LNCaP clone FGC (cell line): ENCODE measurements around the gene RPTN.

Experiments used
- DNase-seq: peaks from one replicate; pipeline ENCODE4 v3.0.0-alpha.2; 2011; ENCODE audit warnings: low read depth
- H3K4me3 ChIP-seq: 2 replicates; pipeline ENCODE4 v1.5.1; 2011; ENCODE audit warnings: mild to moderate bottlenecking, low read depth, low read length, control low read depth
- TF ChIP-seq, protein P1 (sequence below): IDR thresholded peaks from 2 replicates; pipeline ENCODE4 v1.5.1; 2012; ENCODE audit warnings: mild to moderate bottlenecking; ENCODE audit not compliant: control insufficient read depth, insufficient read depth; ENCODE audit errors: extremely low read depth

Gene RPTN

DNA sequence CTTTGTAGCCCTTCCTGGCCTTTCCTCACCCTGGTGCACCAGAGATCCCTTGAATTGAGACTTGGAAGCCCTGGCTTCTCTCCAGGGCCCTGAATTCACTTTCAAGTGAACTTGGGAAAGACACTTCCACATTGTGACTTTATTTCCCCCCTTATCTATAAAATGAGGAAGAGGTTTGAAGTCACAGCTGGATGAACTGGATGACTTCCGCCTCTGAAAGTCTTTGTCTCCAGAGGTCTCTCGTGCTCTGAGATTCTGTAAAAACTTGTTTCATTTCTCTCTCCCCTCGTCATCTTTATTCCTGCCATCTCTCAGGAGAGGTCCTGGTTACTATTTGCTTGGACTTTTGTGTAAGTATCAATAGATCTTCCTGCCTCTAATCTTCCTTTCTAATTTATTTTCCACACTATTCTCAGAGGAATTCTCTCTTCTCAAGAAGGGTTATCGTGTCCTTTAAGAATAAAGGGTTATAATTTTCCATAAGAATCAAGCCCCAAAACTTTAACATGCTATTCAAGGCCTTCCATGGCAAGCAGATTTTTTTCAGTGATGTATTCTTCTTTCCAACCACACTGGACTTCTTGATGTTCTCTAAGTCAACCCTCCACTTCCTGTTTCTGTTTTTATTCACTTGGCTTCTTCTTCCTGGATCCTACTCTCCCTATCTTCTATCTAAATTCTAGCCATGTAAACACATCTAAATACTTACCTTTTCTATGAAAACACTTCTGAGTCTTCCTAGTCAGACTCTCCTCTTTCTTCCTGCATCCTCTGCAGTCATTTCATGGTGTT lies 6.5 kb upstream of the RPTN start:
- no peak overlapping the region for H3K4me3 ChIP-seq
- DNase-seq = no peak
- TF ChIP-seq, protein P1, sequence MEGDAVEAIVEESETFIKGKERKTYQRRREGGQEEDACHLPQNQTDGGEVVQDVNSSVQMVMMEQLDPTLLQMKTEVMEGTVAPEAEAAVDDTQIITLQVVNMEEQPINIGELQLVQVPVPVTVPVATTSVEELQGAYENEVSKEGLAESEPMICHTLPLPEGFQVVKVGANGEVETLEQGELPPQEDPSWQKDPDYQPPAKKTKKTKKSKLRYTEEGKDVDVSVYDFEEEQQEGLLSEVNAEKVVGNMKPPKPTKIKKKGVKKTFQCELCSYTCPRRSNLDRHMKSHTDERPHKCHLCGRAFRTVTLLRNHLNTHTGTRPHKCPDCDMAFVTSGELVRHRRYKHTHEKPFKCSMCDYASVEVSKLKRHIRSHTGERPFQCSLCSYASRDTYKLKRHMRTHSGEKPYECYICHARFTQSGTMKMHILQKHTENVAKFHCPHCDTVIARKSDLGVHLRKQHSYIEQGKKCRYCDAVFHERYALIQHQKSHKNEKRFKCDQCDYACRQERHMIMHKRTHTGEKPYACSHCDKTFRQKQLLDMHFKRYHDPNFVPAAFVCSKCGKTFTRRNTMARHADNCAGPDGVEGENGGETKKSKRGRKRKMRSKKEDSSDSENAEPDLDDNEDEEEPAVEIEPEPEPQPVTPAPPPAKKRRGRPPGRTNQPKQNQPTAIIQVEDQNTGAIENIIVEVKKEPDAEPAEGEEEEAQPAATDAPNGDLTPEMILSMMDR = no peak

DNA sequence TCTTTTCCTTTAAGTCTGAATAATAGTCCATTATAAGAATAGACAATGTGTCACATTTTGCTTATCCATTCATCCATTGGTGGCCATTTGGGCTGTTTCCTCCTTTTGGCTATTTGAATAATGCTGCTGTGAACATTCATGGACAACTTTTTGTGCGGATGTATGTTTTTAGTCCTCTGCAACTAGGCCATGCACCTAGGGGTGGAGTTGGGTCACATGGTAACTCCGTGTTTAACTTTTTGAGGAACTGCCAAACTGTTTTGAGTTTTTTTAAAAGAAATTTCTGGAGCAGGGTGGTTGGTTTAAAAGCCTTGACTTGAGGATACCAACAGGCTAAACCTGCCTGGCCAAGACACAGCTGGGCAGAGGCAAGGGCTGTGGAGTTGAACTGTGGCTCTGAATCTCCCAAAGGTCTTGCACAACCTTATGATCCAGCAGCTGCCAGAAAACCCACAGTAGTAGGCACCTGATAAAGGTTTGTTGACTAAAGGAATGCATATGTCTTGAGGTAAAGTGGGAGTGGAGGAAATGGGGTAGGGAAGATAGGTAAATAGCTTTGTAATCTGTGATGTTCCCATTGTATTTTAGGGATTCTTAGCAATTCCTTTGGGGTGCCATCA lies 5.6 kb upstream of the RPTN start:
- no peak overlapping the region for H3K4me3 ChIP-seq
- no peak for DNase-seq
- TF ChIP-seq, protein P1 = no peak

DNA sequence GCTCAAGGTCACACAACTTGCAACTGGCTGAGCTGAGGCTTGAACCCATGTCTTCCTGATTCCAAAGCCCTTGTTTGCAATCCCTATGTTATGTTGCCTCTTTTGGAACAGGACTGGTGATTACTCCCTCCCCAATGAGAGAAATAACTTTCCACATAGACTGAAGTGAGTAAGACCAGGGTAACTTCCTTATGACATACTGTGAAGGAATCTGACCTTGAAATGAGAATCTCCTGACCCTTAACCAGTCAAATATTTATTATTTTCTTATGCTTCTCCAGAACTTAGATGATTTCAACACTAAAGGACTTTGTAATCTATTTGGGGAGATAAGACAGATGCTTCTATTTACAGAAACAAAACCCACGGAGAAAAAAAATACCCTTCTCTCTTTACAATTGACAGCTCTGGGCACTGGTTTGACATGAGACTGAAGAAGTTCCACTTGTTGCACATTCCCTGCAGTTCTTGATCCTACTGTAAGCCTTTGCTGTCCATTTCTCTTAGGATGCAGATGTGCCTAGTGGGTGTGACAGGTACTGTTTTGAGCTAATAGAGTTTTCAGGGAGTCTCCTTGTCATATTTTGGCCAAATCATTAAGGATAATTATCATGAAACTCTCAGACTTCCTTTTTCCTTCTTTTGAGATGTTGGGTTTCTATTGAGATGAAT lies 3.9 kb upstream of the RPTN start:
- TF ChIP-seq, protein P1 = no peak
- H3K4me3 ChIP-seq = no peak overlapping the region
- DNase-seq = no peak

DNA sequence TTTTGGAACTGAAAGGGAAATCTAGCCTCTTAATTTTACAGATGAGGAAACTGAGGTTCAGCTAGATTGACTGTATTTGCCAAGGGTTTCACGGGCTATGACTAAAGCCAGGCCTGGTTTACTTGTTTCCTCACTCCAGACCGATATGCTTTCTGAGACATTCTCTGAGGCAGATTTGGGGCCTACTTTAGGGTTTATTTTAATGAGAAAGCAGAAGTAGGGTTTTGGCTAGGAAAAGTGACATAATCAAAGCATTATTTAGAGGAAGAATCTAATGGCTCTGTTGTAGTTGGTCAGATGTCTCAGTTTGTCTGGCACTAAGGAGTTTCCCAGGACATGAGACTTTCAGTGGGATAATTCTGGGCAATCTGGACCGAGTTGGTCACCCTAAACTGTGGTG lies 1.5 kb upstream of the RPTN start:
- TF ChIP-seq, protein P1 = no peak
- DNase-seq = no peak
- no peak overlapping the region for H3K4me3 ChIP-seq

DNA sequence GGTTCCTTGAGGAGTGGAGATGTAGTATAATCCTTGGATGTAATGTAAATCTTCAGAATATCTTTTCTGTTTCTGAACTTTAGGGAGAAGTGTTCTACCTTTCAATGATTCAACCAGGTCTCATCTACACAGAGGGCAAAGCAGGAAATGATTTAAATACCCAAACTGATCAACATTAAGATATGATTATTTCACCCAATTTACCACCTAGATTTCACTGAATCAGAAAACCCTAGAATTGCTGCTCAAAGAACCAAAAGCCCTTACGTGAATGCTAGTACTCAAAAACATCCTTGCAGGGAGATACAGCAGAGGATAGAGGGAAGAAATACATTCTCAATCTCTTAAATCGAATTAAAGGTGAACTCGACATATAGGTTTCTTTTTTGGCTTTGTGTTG lies 5.0 kb downstream of the RPTN start:
- TF ChIP-seq, protein P1 = no peak
- DNase-seq = no peak
- H3K4me3 ChIP-seq = no peak overlapping the region

DNA sequence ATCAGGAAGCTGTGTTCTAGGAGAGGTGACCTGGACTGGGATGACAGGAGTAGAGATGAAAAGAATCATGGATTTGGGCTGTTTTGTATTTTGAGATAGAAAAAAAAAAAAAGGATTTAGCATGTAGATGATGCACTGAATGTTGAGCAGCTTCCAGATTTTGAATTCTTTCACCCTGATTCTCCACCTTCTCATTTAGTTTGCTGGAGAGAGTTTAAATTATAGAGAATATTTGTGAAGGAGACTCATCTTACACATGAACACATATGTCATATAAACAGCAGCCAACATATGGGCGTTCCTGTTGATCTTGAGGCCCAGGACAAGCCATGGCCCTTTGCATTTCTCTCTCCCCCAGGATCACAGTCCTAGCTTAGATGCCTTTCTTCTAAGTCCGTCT lies 7.4 kb downstream of the RPTN start:
- TF ChIP-seq, protein P1 = no peak
- DNase-seq = no peak
- no peak overlapping the region for H3K4me3 ChIP-seq

DNA sequence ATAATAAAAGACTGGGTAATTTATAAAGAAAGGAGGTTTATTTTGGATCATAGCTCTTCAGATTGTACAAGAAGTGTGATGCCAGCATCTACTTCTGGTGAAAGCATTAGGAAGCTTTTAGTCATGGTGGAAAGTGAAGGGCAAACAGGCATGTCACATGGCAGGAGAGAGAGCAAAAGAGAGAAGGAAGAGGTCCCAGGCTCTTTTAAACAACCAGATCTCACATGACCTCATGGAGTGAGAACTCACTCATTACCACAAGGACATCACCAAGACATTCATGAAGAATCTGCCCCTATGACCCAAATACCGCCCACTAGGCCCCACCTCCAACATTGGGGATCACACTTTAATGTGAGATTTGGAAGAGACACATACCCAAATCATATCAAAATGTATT lies 10.0 kb downstream of the RPTN start:
- TF ChIP-seq, protein P1 = no peak
- DNase-seq = no peak
- no peak overlapping the region for H3K4me3 ChIP-seq
